ENCODE data around the gene ZSWIM2. TPM values are rescaled to one million over a fixed set of nuclear protein-coding genes. Genes with fewer than 3 reads are reported as not detected.

ZSWIM2 gene
- total RNA-seq, 3 donors from 2014 or later (not counting 1 experiment from before 2014, with no cell fraction given) = not detected

DNA sequence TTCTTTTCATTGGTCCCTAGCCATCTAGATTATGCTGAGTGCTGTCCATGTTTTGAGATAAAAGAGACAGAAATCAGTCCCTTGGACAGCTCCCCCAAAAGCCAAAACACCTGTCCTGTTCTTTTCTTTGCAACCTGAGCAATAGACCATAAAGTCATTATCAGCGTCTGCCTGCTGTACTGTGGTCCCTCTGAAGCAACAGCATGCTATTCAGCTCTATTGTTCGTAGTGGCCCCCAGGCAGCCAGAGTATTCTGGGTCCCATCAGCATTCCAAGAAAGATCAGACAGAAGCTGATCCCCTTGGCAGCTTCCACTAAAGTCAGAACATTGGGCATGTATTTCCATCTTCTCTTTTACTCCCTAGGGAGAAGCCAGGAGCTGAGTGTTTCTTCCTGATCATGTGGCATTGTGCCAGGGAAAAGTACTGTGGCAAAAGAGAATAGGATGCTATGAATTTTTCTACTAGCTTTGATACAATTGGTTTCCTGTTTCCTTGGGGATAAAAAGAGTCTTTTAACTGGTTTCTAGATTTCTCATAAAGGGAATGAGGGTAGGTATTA, 33.6 kb upstream of the ZSWIM2 start:
- Histone ChIP-seq H3K27me3 (ENCODE audit: control insufficient read depth, insufficient read depth, low read length) (no peaks in the 10 kb centered on the region), H3K9me3 (ENCODE audit: control insufficient read depth, insufficient read depth, low read length) (peaks cover 6% of the 10 kb centered on the region), H3K27ac (ENCODE audit: low read length) (no peak overlapping the region), H3K4me3 (ENCODE audit: low read length) (no peak overlapping the region), H3K36me3 (ENCODE audit: control insufficient read depth, insufficient read depth, low read length) (no peaks in the 10 kb centered on the region), H3K4me1 (ENCODE audit: control insufficient read depth, insufficient read depth, low read length) (no peaks in the 10 kb centered on the region)
- Mint-ChIP-seq H3K9me3 (peaks cover 8 to 10% of the 10 kb centered on the region in 2 donors), H3K4me1 (peaks cover 4 to 8% of the 10 kb centered on the region in 2 donors), H3K27me3 (ENCODE audit: low read depth in 2 of 2) (no peaks in the 10 kb centered on the region), H3K36me3 (peaks cover 8% of the 10 kb centered on the region), H3K27ac (no peak overlapping the region), H3K4me3 (no peak overlapping the region)
- ATAC-seq (no peak), DNase-seq (no peak)
- 84% methylated on average over 2 of the region's 2 CpGs for WGBS (ENCODE audit: insufficient coverage)
- intact Hi-C loops (cut with micrococcal nuclease) = no loop called here
- TF ChIP-seq, protein P1, sequence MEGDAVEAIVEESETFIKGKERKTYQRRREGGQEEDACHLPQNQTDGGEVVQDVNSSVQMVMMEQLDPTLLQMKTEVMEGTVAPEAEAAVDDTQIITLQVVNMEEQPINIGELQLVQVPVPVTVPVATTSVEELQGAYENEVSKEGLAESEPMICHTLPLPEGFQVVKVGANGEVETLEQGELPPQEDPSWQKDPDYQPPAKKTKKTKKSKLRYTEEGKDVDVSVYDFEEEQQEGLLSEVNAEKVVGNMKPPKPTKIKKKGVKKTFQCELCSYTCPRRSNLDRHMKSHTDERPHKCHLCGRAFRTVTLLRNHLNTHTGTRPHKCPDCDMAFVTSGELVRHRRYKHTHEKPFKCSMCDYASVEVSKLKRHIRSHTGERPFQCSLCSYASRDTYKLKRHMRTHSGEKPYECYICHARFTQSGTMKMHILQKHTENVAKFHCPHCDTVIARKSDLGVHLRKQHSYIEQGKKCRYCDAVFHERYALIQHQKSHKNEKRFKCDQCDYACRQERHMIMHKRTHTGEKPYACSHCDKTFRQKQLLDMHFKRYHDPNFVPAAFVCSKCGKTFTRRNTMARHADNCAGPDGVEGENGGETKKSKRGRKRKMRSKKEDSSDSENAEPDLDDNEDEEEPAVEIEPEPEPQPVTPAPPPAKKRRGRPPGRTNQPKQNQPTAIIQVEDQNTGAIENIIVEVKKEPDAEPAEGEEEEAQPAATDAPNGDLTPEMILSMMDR (IDR thresholded peaks at IDR 0.05) = no peak

DNA sequence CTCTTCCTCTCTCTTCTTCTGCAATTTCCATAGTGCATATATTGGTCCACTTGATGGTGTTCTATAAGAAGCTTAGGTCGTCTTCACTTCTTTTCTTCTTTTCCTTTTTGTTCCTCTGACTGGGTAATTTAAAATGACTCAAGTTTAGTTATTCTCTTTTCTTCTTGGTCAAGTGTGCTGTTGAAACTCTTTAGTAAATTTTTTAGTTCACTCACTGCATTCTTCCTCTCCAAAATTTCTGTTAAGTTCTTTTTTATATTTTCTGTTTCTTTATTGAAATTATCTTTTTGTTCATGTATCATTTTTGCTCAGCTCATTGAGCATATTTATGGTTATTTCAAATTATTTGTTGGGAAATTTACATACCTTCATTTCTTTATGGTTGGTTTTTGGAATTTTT, 32.7 kb upstream of the ZSWIM2 start:
- H3K27ac Mint-ChIP-seq = no peak overlapping the region
- H3K9me3 Mint-ChIP-seq = peaks cover 10% of the 10 kb centered on the region in 2 donors
- Histone ChIP-seq H3K9me3 (ENCODE audit: control insufficient read depth, insufficient read depth, low read length) (peaks cover 6% of the 10 kb centered on the region), H3K27ac (ENCODE audit: low read length) (no peak overlapping the region), H3K36me3 (ENCODE audit: control insufficient read depth, insufficient read depth, low read length) (no peaks in the 10 kb centered on the region), H3K4me1 (ENCODE audit: control insufficient read depth, insufficient read depth, low read length) (no peaks in the 10 kb centered on the region), H3K4me3 (ENCODE audit: low read length) (no peak overlapping the region), H3K27me3 (ENCODE audit: control insufficient read depth, insufficient read depth, low read length) (no peaks in the 10 kb centered on the region)
- WGBS (ENCODE audit: insufficient coverage) = no CpG with 5 or more reads among the region's 1 CpG
- TF ChIP-seq, protein P1 (IDR thresholded peaks at IDR 0.05) = no peak
- H3K27me3 Mint-ChIP-seq (ENCODE audit: low read depth in 2 of 2) = no peaks in the 10 kb centered on the region
- intact Hi-C loops (cut with micrococcal nuclease) = no loop called here
- DNase-seq = no peak
- ATAC-seq = no peak
- peaks cover 4 to 8% of the 10 kb centered on the region in 2 donors for H3K4me1 Mint-ChIP-seq
- H3K4me3 Mint-ChIP-seq = no peak overlapping the region
- peaks cover 8% of the 10 kb centered on the region for H3K36me3 Mint-ChIP-seq

DNA sequence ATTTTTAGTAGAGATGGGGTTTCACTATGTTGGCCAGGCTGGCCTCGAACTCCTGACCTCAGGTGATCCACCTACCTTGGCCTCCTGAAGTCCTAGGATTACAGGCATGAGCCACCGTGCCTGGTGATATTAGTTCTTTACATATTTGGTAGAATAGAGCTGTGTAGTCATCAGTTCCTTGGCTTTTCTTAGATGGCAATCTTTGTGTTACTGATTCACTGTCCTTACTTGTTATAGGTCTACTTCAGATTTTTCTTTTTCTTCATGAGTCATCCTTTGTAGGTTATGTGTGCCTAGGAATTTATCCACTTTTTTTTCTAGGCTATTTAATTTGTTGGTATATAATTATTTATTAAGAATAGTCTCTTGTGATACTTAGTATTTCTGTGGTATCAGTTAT, 30.3 kb upstream of the ZSWIM2 start:
- Mint-ChIP-seq H3K27me3 (ENCODE audit: low read depth in 2 of 2) (no peaks in the 10 kb centered on the region), H3K27ac (no peak overlapping the region)

More for the DNA sequence above, 30.3 kb upstream of the ZSWIM2 start:
- ATAC-seq (no peak), DNase-seq (no peak)
- no peak overlapping the region for H3K4me3 Mint-ChIP-seq
- intact Hi-C loops (cut with micrococcal nuclease) = no loop called here
- Histone ChIP-seq H3K27ac (ENCODE audit: low read length) (no peak overlapping the region), H3K9me3 (ENCODE audit: control insufficient read depth, insufficient read depth, low read length) (peaks cover 6% of the 10 kb centered on the region), H3K4me3 (ENCODE audit: low read length) (no peak overlapping the region), H3K4me1 (ENCODE audit: control insufficient read depth, insufficient read depth, low read length) (no peaks in the 10 kb centered on the region), H3K27me3 (ENCODE audit: control insufficient read depth, insufficient read depth, low read length) (no peaks in the 10 kb centered on the region), H3K36me3 (ENCODE audit: control insufficient read depth, insufficient read depth, low read length) (no peaks in the 10 kb centered on the region)
- TF ChIP-seq, protein P1 (IDR thresholded peaks at IDR 0.05) = no peak
- peaks cover 12 to 13% of the 10 kb centered on the region in 2 donors for H3K9me3 Mint-ChIP-seq
- H3K36me3 Mint-ChIP-seq = peaks cover 8% of the 10 kb centered on the region
- 70% methylated on average over 2 of the region's 2 CpGs for WGBS (ENCODE audit: insufficient coverage)
- H3K4me1 Mint-ChIP-seq = no peaks in the 10 kb centered on the region

Data from natural killer cell (primary cell).